ENCODE measurements around the gene UTS2R.

- TF ChIP-seq CTCF (IDR thresholded peaks at IDR 0.05): no peak
- no peak for TF ChIP-seq POLR2A (IDR thresholded peaks at IDR 0.05)
These were observed 44.3 kb upstream of the UTS2R start for GRCh38 chr17:82327289-82327688.

All from body of pancreas (tissue), 4 donors.